ENCODE data around the gene MYLK. TPM values are rescaled to one million over a fixed set of nuclear protein-coding genes. Genes with fewer than 3 reads are reported as not detected.

MYLK gene
- polyA plus RNA-seq, 1 donor (not counting 4 experiments of a cell fraction or from before 2014, with no cell fraction given) = 7.8 TPM

GRCh38 chr3:123622766-123623165 lies 261.4 kb downstream of the MYLK start:
- Histone ChIP-seq H3K9me3 (ENCODE audit: control insufficient read depth, low read depth, low read length) (no peaks in the 10 kb centered on the region), H3K4me2 (ENCODE audit: control insufficient read depth, extremely low read depth, insufficient read depth, low read depth, low read length) (peak overlapping the region; percentile 67), H2AFZ (ENCODE audit: control insufficient read depth, low read length) (no peak overlapping the region), H3K9me1 (ENCODE audit: control insufficient read depth, extremely low read depth, insufficient read depth, low read length) (no peaks in the 10 kb centered on the region), H4K20me1 (ENCODE audit: control insufficient read depth, extremely low read depth, insufficient read depth, low read length) (no peaks in the 10 kb centered on the region), H3K4me1 (ENCODE audit: control insufficient read depth, extremely low read depth, insufficient read depth, low read length) (peaks cover 58% of the 10 kb centered on the region), H3K27me3 (ENCODE audit: control insufficient read depth, extremely low read depth, insufficient read depth, low read length) (no peaks in the 10 kb centered on the region), H3K79me2 (ENCODE audit: control insufficient read depth, insufficient read depth, low read length) (no peaks in the 10 kb centered on the region), H3K36me3 (ENCODE audit: control insufficient read depth in 2 of 2, extremely low read depth in 1 of 2, insufficient read depth in 2 of 2, low read length in 2 of 2) (no peaks in the 10 kb centered on the region), H3K4me3 (ENCODE audit: control insufficient read depth in 2 of 3, extremely low read depth in 1 of 3, insufficient read depth in 2 of 3, low read depth in 1 of 3, low read length in 3 of 3) (peak overlapping the region in 1 of 3 experiments; percentile 5), H3K27ac (ENCODE audit: control insufficient read depth, insufficient read depth, low read length) (peak overlapping the region; percentile 46), H3K9ac (ENCODE audit: control insufficient read depth, extremely low read depth, insufficient read depth, low read length) (no peak overlapping the region)
- dilution Hi-C loops (cut with MboI; ENCODE audit: extremely low pct_ligation_motif_present, low sequenced_read_pairs) = no loop called here
- DNase-seq (ENCODE audit: low read depth, low spot score) (no peak), FAIRE-seq (peak; percentile 58)
- no peak for TF ChIP-seq EZH2 (IDR thresholded peaks at IDR 0.05; ENCODE audit: low read length)
- TF ChIP-seq CTCF (optimal IDR thresholded peaks at IDR 0.05 in 1 of 3, IDR thresholded peaks at IDR 0.05 in 1 of 3, conservative IDR thresholded peaks at IDR 0.05 in 1 of 3; ENCODE audit: extremely low read depth in 1 of 3, insufficient read depth in 2 of 3, low read length in 3 of 3) = no peak

GRCh38 chr3:123621850-123622189 lies 262.3 kb downstream of the MYLK start:
- Histone ChIP-seq H3K4me2 (ENCODE audit: control insufficient read depth, extremely low read depth, insufficient read depth, low read depth, low read length) (peak overlapping the region; percentile 10), H3K4me3 (ENCODE audit: control insufficient read depth in 2 of 3, extremely low read depth in 1 of 3, insufficient read depth in 2 of 3, low read depth in 1 of 3, low read length in 3 of 3) (no peak overlapping the region), H3K9ac (ENCODE audit: control insufficient read depth, extremely low read depth, insufficient read depth, low read length) (no peak overlapping the region), H3K79me2 (ENCODE audit: control insufficient read depth, insufficient read depth, low read length) (no peaks in the 10 kb centered on the region), H3K4me1 (ENCODE audit: control insufficient read depth, extremely low read depth, insufficient read depth, low read length) (peaks cover 61% of the 10 kb centered on the region), H3K9me3 (ENCODE audit: control insufficient read depth, low read depth, low read length) (no peaks in the 10 kb centered on the region), H3K36me3 (ENCODE audit: control insufficient read depth in 2 of 2, extremely low read depth in 1 of 2, insufficient read depth in 2 of 2, low read length in 2 of 2) (no peaks in the 10 kb centered on the region), H3K27me3 (ENCODE audit: control insufficient read depth, extremely low read depth, insufficient read depth, low read length) (no peaks in the 10 kb centered on the region), H4K20me1 (ENCODE audit: control insufficient read depth, extremely low read depth, insufficient read depth, low read length) (no peaks in the 10 kb centered on the region), H3K27ac (ENCODE audit: control insufficient read depth, insufficient read depth, low read length) (no peak overlapping the region), H3K9me1 (ENCODE audit: control insufficient read depth, extremely low read depth, insufficient read depth, low read length) (no peaks in the 10 kb centered on the region), H2AFZ (ENCODE audit: control insufficient read depth, low read length) (peak overlapping the region; percentile 16)
- DNase-seq (ENCODE audit: low read depth, low spot score) (no peak), FAIRE-seq (peak; percentile 34)
- TF ChIP-seq EZH2 (IDR thresholded peaks at IDR 0.05; ENCODE audit: low read length) (no peak), CTCF (optimal IDR thresholded peaks at IDR 0.05 in 1 of 3, IDR thresholded peaks at IDR 0.05 in 1 of 3, conservative IDR thresholded peaks at IDR 0.05 in 1 of 3; ENCODE audit: extremely low read depth in 1 of 3, insufficient read depth in 2 of 3, low read length in 3 of 3) (peak in 1 of 3 experiments; percentile 16)
- dilution Hi-C loops (cut with MboI; ENCODE audit: extremely low pct_ligation_motif_present, low sequenced_read_pairs) = no loop called here

All from keratinocyte (primary cell).